ENCODE data around the gene PPP2R2C.

PPP2R2C gene

GRCh38 chr4:6446130-6446482, 26.3 kb downstream of the PPP2R2C start:
- no peak overlapping the region for H3K4me3 ChIP-seq (replicated peaks; ENCODE audit: low read depth, low read length)
- no peak for TF ChIP-seq CTCF (IDR thresholded peaks at IDR 0.05; ENCODE audit: low read depth, low read length, missing control alignments)
- no peak for DNase-seq (ENCODE audit: extremely low read depth, low read depth)

GRCh38 chr4:6445403-6446129, 26.8 kb downstream of the PPP2R2C start:
- H3K4me3 ChIP-seq (replicated peaks; ENCODE audit: low read depth, low read length): no peak overlapping the region
- TF ChIP-seq CTCF (IDR thresholded peaks at IDR 0.05; ENCODE audit: low read depth, low read length, missing control alignments): no peak
- no peak for DNase-seq (ENCODE audit: extremely low read depth, low read depth)

GRCh38 chr4:6444582-6444981, 27.8 kb downstream of the PPP2R2C start:
- no peak for DNase-seq (ENCODE audit: extremely low read depth, low read depth)
- no peak for TF ChIP-seq CTCF (IDR thresholded peaks at IDR 0.05; ENCODE audit: low read depth, low read length, missing control alignments)
- H3K4me3 ChIP-seq (replicated peaks; ENCODE audit: low read depth, low read length): no peak overlapping the region

- no peak overlapping the region for H3K4me3 ChIP-seq (replicated peaks; ENCODE audit: low read depth, low read length)
- no peak for DNase-seq (ENCODE audit: extremely low read depth, low read depth)
- TF ChIP-seq CTCF (IDR thresholded peaks at IDR 0.05; ENCODE audit: low read depth, low read length, missing control alignments): no peak
Measured at GRCh38 chr4:6443035-6444023, 29.1 kb downstream of the PPP2R2C start.

- DNase-seq (ENCODE audit: extremely low read depth, low read depth): no peak
- TF ChIP-seq CTCF (IDR thresholded peaks at IDR 0.05; ENCODE audit: low read depth, low read length, missing control alignments): no peak
- H3K4me3 ChIP-seq (replicated peaks; ENCODE audit: low read depth, low read length): no peak overlapping the region
Measured at GRCh38 chr4:6442555-6442954, 29.9 kb downstream of the PPP2R2C start.

- DNase-seq (ENCODE audit: extremely low read depth, low read depth): no peak
- no peak for TF ChIP-seq CTCF (IDR thresholded peaks at IDR 0.05; ENCODE audit: low read depth, low read length, missing control alignments)
- no peak overlapping the region for H3K4me3 ChIP-seq (replicated peaks; ENCODE audit: low read depth, low read length)
Measured at GRCh38 chr4:6441758-6442157, 30.7 kb downstream of the PPP2R2C start.
